Suprapubic skin (tissue), 4 donors: Measurements from ENCODE around the gene LARP1.

Experiments
- CTCF ChIP-seq, 2 donors: fragments of 200-600 bp in 1 of 2; fragments of 450-650 bp in 1 of 2; sonication (generic) in 1 of 2; IDR thresholded peaks; one replicate each; pipeline ENCODE4 v1.5.1; 2016 to 2019; ENCODE audit warnings: antibody characterized with exemption in 2 of 2, mild to moderate bottlenecking in 1 of 2, moderate library complexity in 1 of 2
- EP300 ChIP-seq: sonication (generic); formaldehyde crosslinking; IDR thresholded peaks from one replicate; pipeline ENCODE4 v1.6.1; 2017; ENCODE audit warnings: antibody characterized with exemption
- POLR2A ChIP-seq, 2 donors: fragments of 450-650 bp; IDR thresholded peaks; one replicate each; pipeline ENCODE4 v1.6.1; 2017; ENCODE audit warnings: antibody characterized with exemption in 2 of 2, mild to moderate bottlenecking in 2 of 2, moderate library complexity in 2 of 2
- POLR2AphosphoS5 ChIP-seq, 3 donors: sonication (generic); formaldehyde crosslinking; IDR thresholded peaks; one replicate each; pipeline ENCODE4 v1.6.1; 2017; ENCODE audit warnings: antibody characterized with exemption in 3 of 3

DNA sequence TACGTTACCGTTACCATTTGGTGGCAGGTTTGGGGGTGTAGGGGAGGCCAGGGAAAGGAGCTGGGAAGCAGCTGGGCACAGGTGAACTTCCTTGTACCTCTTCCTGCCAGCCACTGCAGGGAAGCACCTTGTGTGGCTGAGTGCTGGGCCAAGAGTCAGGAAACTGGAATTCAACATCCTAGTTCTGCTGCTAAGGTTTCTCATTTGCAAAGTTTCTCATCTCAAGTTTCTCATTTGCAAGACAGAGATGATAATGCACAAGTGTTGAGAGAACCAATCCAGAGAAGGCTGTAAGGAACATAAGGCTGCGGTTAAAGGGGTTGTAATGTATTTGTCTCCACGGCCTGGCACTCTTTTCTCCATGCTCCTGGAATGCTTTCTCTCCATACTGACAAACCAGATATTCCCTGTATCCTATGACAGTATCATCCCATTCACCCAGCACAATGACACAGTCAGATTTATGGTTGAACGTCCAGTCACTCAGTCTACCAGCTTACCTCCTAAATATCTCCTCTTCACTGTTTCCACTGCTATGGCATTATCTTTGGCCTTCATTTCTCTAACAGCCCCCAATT is 33.6 kb upstream of the LARP1 start:
- TF ChIP-seq CTCF (IDR thresholded peaks at IDR 0.05) = no peak
- TF ChIP-seq POLR2A (IDR thresholded peaks at IDR 0.05) = no peak
- TF ChIP-seq POLR2AphosphoS5 (IDR thresholded peaks at IDR 0.05) = no peak
- no peak for TF ChIP-seq EP300
